Neural crest cell (in vitro differentiated cells): Measurements from ENCODE around the gene UBE2A. TPM values are rescaled to one million over a fixed set of nuclear protein-coding genes. Genes with fewer than 3 reads are reported as not detected.

Experiments used
- DNase-seq: peaks from one replicate; pipeline ENCODE4 v3.0.0; 2021; ENCODE audit warnings: low read depth, mixed read lengths, low spot score
- H3K27ac Mint-ChIP-seq: one replicate; pipeline ENCODE4 v1.8.0; 2021; ENCODE audit warnings: mild to moderate bottlenecking, mixed read lengths; ENCODE audit not compliant: unreplicated experiment
- H3K27me3 Mint-ChIP-seq: 2 replicates; pipeline ENCODE4 v1.8.0; 2021; ENCODE audit warnings: low read depth, mild to moderate bottlenecking, mixed read lengths
- H3K36me3 Mint-ChIP-seq: 2 replicates; pipeline ENCODE4 v1.8.0; 2021; ENCODE audit warnings: low read depth, mild to moderate bottlenecking, mixed read lengths
- H3K4me1 Mint-ChIP-seq: 2 replicates; pipeline ENCODE4 v1.8.0; 2021; ENCODE audit warnings: mixed read lengths
- H3K4me3 Mint-ChIP-seq: one replicate; pipeline ENCODE4 v1.8.0; 2021; ENCODE audit warnings: mild to moderate bottlenecking, mixed read lengths
- H3K9me3 Mint-ChIP-seq: 2 replicates; pipeline ENCODE4 v1.8.0; 2021; ENCODE audit warnings: mixed read lengths
- CTCF ChIP-seq: fragments of 200-600 bp; sonication (generic); conservative IDR thresholded peaks from 2 replicates; pipeline ENCODE4 v1.5.0; 2021; ENCODE audit warnings: antibody characterized with exemption, mild to moderate bottlenecking
- total RNA-seq: library from RNA; stranded (reverse); gene quantifications from 2 replicates; pipeline ENCODE4 v1.2.1, GENCODE V29; 2021

The UBE2A gene
- total RNA-seq, 1 donor from 2014 or later = 43.5 TPM

GRCh38 chrX:119625843-119626242 is 51.5 kb downstream of the UBE2A start:
- H3K36me3 Mint-ChIP-seq = peaks cover 9% of the 10 kb centered on the region
- H3K4me1 Mint-ChIP-seq = no peaks in the 10 kb centered on the region
- no peaks in the 10 kb centered on the region for H3K27me3 Mint-ChIP-seq
- no peak for DNase-seq
- H3K27ac Mint-ChIP-seq = no peak overlapping the region
- no peaks in the 10 kb centered on the region for H3K9me3 Mint-ChIP-seq
- H3K4me3 Mint-ChIP-seq = no peak overlapping the region
- no peak for TF ChIP-seq CTCF

Other genes with a start within 250 kb of the UBE2A start
- 6.1 and 6.9 TPM in 2 replicates for gene SLC25A43, start 175.2 kb upstream of the UBE2A start, total RNA-seq
- gene SLC25A5, start 106.1 kb upstream of the UBE2A start, total RNA-seq = 403 and 406 TPM in 2 replicates
- gene STEEP1, start 9.2 kb upstream of the UBE2A start, total RNA-seq = 24.5 and 26.8 TPM in 2 replicates
- 13.6 and 13.9 TPM in 2 replicates for gene NKRF, start 31.9 kb downstream of the UBE2A start, total RNA-seq
- gene SEPTIN6, start 118.6 kb downstream of the UBE2A start, total RNA-seq = 39.4 and 44.2 TPM in 2 replicates
- gene SOWAHD, start 184.0 kb downstream of the UBE2A start, total RNA-seq = 0.32 and 0.40 TPM in 2 replicates
- 2,047 and 2,088 TPM in 2 replicates for gene RPL39, start 217.1 kb downstream of the UBE2A start, total RNA-seq